Panc1 (cell line): ENCODE results near the gene TMEM141.

Source experiments
- CTCF ChIP-seq: fragments of 450-650 bp; IDR thresholded peaks from 2 replicates; pipeline ENCODE4 v1.5.1; 2017; ENCODE audit warnings: mild to moderate bottlenecking
- REST ChIP-seq, 2 experiments: IDR thresholded peaks; 2 replicates each; pipeline ENCODE4 v1.6.1; 2011 to 2012; ENCODE audit warnings: low read depth in 2 of 2, control low read depth in 1 of 2, low read length in 1 of 2, mild to moderate bottlenecking in 1 of 2, moderate library complexity in 1 of 2; ENCODE audit not compliant: insufficient read depth in 1 of 2

GRCh38 chr9:136773386-136774044 is 17.6 kb upstream of the TMEM141 start:
- TF ChIP-seq CTCF (no peak), REST (IDR thresholded peaks at IDR 0.05; ENCODE audit: insufficient read depth in 1 of 2, low read depth in 2 of 2, low read length in 1 of 2) (no peak)
